ENCODE measurements around the gene SDCCAG8. TPM values are rescaled to one million over a fixed set of nuclear protein-coding genes. Genes with fewer than 3 reads are reported as not detected.

The SDCCAG8 gene
- total RNA-seq, 1 experiment from 2014 or later: 10.0 TPM

DNA sequence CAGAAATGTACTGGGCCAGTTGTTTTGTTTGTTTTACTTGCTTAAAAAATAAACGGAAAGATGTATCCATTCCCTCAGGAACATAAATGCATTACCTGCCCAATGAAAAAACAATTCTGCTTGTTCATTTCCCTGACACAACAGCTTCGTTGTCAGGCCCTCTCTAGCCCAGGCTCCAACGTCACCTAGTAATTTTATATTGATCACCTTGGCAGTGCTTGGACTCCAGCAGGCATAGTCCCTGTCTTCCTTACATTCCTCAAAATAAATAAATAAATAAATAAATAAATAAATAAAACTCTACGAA, 2.0 kb upstream of the SDCCAG8 start:
- no CpG with 5 or more reads among the region's 4 CpGs for WGBS (ENCODE audit: extremely low coverage, insufficient read length, low lambda C conversion rate)
- H4K20me1 ChIP-seq (ENCODE audit: control insufficient read depth, insufficient read depth, insufficient read length): no peaks in the 10 kb centered on the region
- H3K4me2 ChIP-seq (ENCODE audit: insufficient read depth, insufficient read length, low read length): peak overlapping the region; percentile 80
- H3K4me1 ChIP-seq (ENCODE audit: insufficient read depth, low read length): peaks cover 2% of the 10 kb centered on the region; the same call in 1 of the 2 replicates
- Mint-ChIP-seq H3K4me1 (peaks cover 36 to 46% of the 10 kb centered on the region in 2 experiments), H3K36me3 (ENCODE audit: insufficient read depth in 1 of 3, low read depth in 3 of 3) (no peaks in the 10 kb centered on the region; a peak in 2 of 7 replicates), H3K27ac (peak overlapping the region in 2 of 3 experiments; percentile 6 to 98; a peak in 3 of 7 replicates), H3K9me3 (no peaks in the 10 kb centered on the region), H3K4me3 (peak overlapping the region; percentile 98 to 99), H3K27me3 (ENCODE audit: low read depth) (no peaks in the 10 kb centered on the region)
- no peaks in the 10 kb centered on the region for H3K79me1 ChIP-seq (ENCODE audit: insufficient read depth, low read depth, low read length, poor library complexity, severe bottlenecking)
- no peak overlapping the region for H3K23ac ChIP-seq (ENCODE audit: insufficient read length, low read depth, low read length)
- no peak overlapping the region for H2BK5ac ChIP-seq (ENCODE audit: insufficient read length, low read length)
- no peak for DNase-seq
- H2BK20ac ChIP-seq (ENCODE audit: low read depth, low read length, poor library complexity, severe bottlenecking): no peak overlapping the region
- H2AK5ac ChIP-seq (ENCODE audit: insufficient read length, low read length): no peak overlapping the region
- no peak overlapping the region for H4K8ac ChIP-seq (replicated peaks; ENCODE audit: insufficient read length, low read depth, low read length)
- H3T11ph ChIP-seq (ENCODE audit: low read length): no peak overlapping the region
- no peaks in the 10 kb centered on the region for H3K9me3 ChIP-seq (ENCODE audit: control insufficient read depth, low read depth, low read length)
- no peak overlapping the region for H4K5ac ChIP-seq (ENCODE audit: insufficient read length, low read depth, low read length)
- H3K18ac ChIP-seq (ENCODE audit: insufficient read length, low read depth, low read length): no peak overlapping the region
- no peak overlapping the region for H3K14ac ChIP-seq (ENCODE audit: insufficient read depth, low read length)
- peak overlapping the region; percentile 64 for H3K9ac ChIP-seq (ENCODE audit: extremely low read depth, insufficient read length, low read length)
- H3K4ac ChIP-seq (ENCODE audit: low read depth, low read length): no peak overlapping the region
- peaks cover 13% of the 10 kb centered on the region for H3K23me2 ChIP-seq (ENCODE audit: insufficient read length, low read depth, low read length, poor library complexity, severe bottlenecking)
- no peak overlapping the region for H2AFZ ChIP-seq (ENCODE audit: low read length)
- H2BK120ac ChIP-seq (ENCODE audit: low read depth, low read length, poor library complexity, severe bottlenecking): no peak overlapping the region
- TF ChIP-seq, protein P1, sequence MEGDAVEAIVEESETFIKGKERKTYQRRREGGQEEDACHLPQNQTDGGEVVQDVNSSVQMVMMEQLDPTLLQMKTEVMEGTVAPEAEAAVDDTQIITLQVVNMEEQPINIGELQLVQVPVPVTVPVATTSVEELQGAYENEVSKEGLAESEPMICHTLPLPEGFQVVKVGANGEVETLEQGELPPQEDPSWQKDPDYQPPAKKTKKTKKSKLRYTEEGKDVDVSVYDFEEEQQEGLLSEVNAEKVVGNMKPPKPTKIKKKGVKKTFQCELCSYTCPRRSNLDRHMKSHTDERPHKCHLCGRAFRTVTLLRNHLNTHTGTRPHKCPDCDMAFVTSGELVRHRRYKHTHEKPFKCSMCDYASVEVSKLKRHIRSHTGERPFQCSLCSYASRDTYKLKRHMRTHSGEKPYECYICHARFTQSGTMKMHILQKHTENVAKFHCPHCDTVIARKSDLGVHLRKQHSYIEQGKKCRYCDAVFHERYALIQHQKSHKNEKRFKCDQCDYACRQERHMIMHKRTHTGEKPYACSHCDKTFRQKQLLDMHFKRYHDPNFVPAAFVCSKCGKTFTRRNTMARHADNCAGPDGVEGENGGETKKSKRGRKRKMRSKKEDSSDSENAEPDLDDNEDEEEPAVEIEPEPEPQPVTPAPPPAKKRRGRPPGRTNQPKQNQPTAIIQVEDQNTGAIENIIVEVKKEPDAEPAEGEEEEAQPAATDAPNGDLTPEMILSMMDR (conservative IDR thresholded peaks at IDR 0.05): no peak
- peaks cover 19% of the 10 kb centered on the region for H3K79me2 ChIP-seq (ENCODE audit: insufficient read depth, low read length)
- H2BK15ac ChIP-seq (ENCODE audit: low read depth, low read length): no peak overlapping the region
- no peaks in the 10 kb centered on the region for H3K27me3 ChIP-seq (ENCODE audit: insufficient read depth, low read length)
- H3K27ac ChIP-seq (ENCODE audit: insufficient read length, low read depth, low read length): no peak overlapping the region
- H3K56ac ChIP-seq (ENCODE audit: insufficient read length, low read depth, low read length): no peak overlapping the region
- H4K91ac ChIP-seq (ENCODE audit: insufficient read length, low read depth, low read length): no peak overlapping the region
- H2BK12ac ChIP-seq (ENCODE audit: insufficient read length, low read depth, low read length): no peak overlapping the region
